ENCODE results near the gene WDR54.
"Not testable (repeated sequence)": the region's sequence is repeated elsewhere in the genome, so short reads cannot be mapped to it uniquely, and the experiment has no call there.

WDR54 gene

GRCh38 chr2:74430502-74430901 lies 9.0 kb downstream of the WDR54 start:
- DNase-seq = no peak

- DNase-seq = no peak
These were observed 14.7 kb downstream of the WDR54 start for GRCh38 chr2:74436111-74436805.

- DNase-seq = no peak
These were observed 15.5 kb downstream of the WDR54 start for GRCh38 chr2:74436848-74437695.

GRCh38 chr2:74438248-74438647 lies 16.7 kb downstream of the WDR54 start:
- DNase-seq = no peak

- DNase-seq = no peak
These were observed 17.8 kb downstream of the WDR54 start for GRCh38 chr2:74439373-74439772.

- no peak for DNase-seq
These were observed 18.4 kb downstream of the WDR54 start for GRCh38 chr2:74439803-74440377.

GRCh38 chr2:74440378-74441169 lies 19.0 kb downstream of the WDR54 start:
- DNase-seq = peak in 1 of 4 experiments; percentile 18

- no peak for DNase-seq
These were observed 19.7 kb downstream of the WDR54 start for GRCh38 chr2:74441170-74441689.

- no peak for DNase-seq
These were observed 20.4 kb downstream of the WDR54 start, which contains the start of gene RTKN for GRCh38 chr2:74441690-74442482. Gene RTKN (minus strand): TSS chr2:74441937. CDS start chr2:74441816, 121 bp downstream.

- DNase-seq = not testable (repeated sequence)
These were observed 21.2 kb downstream of the WDR54 start for GRCh38 chr2:74442483-74443297.

GRCh38 chr2:74444498-74445318 lies 23.2 kb downstream of the WDR54 start:
- DNase-seq = no peak

GRCh38 chr2:74447230-74447999 lies 25.9 kb downstream of the WDR54 start:
- no peak for DNase-seq

- no peak for DNase-seq
These were observed 27.2 kb downstream of the WDR54 start for GRCh38 chr2:74448771-74449170.

- DNase-seq = no peak
These were observed 29.1 kb downstream of the WDR54 start for GRCh38 chr2:74450570-74451190.

GRCh38 chr2:74454654-74455511 lies 33.4 kb downstream of the WDR54 start, which contains the start of gene INO80B:
Gene INO80B (plus strand): TSS chr2:74455087. CDS start chr2:74455117, 30 bp downstream.
- peak; percentile 91 to 94 (median 92) for DNase-seq

GRCh38 chr2:74457129-74457548 lies 35.6 kb downstream of the WDR54 start:
- DNase-seq = no peak

GRCh38 chr2:74457549-74458131 lies 36.1 kb downstream of the WDR54 start:
- peak; percentile 49 to 77 (median 68) for DNase-seq

Measured in activated naive CD4-positive, alpha-beta T cell (primary cell).